Gastroesophageal sphincter (tissue), 3 donors: Measurements from ENCODE around the gene DCANP1.

Experiments used
- CTCF ChIP-seq, 4 experiments: fragments of 200-600 bp in 2 of 4; fragments of 450-650 bp in 2 of 4; sonication (generic) in 1 of 4; IDR thresholded peaks; one replicate each; pipeline ENCODE4 v1.5.1; 2017 to 2019; ENCODE audit warnings: antibody characterized with exemption in 4 of 4, mild to moderate bottlenecking in 2 of 4, moderate library complexity in 2 of 4
- POLR2A ChIP-seq, 2 donors: fragments of 450-650 bp; IDR thresholded peaks; one replicate each; pipeline ENCODE4 v1.6.1; 2017; ENCODE audit warnings: antibody characterized with exemption in 2 of 2, mild to moderate bottlenecking in 2 of 2, moderate library complexity in 1 of 2

- TF ChIP-seq CTCF (IDR thresholded peaks at IDR 0.05) (peak in 1 of 4 experiments; percentile 17), POLR2A (IDR thresholded peaks at IDR 0.05) (no peak)
Measured at GRCh38 chr5:135437796-135438560, 9.2 kb downstream of the DCANP1 start.
